Neural progenitor cell (in vitro differentiated cells): ENCODE measurements around the gene LPP.

Experiments used
- EZH2 ChIP-seq: fragments of 200-600 bp; sonication (generic); IDR thresholded peaks from 2 replicates; pipeline ENCODE4 v1.6.1; 2017; ENCODE audit warnings: antibody characterized with exemption, mild to moderate bottlenecking, moderate library complexity
- EZH2phosphoT487 ChIP-seq: fragments of 200-600 bp; sonication (generic); IDR thresholded peaks from 2 replicates; pipeline ENCODE4 v1.6.1; 2017; ENCODE audit warnings: antibody characterized with exemption
- TF ChIP-seq, protein P1 (sequence below): fragments of 200-600 bp; sonication (generic); IDR thresholded peaks from 2 replicates; pipeline ENCODE4 v1.5.1; 2017; ENCODE audit warnings: antibody characterized with exemption, mild to moderate bottlenecking

GRCh38 chr3:188817103-188817934 is 663.4 kb downstream of the LPP start:
- TF ChIP-seq, protein P1, sequence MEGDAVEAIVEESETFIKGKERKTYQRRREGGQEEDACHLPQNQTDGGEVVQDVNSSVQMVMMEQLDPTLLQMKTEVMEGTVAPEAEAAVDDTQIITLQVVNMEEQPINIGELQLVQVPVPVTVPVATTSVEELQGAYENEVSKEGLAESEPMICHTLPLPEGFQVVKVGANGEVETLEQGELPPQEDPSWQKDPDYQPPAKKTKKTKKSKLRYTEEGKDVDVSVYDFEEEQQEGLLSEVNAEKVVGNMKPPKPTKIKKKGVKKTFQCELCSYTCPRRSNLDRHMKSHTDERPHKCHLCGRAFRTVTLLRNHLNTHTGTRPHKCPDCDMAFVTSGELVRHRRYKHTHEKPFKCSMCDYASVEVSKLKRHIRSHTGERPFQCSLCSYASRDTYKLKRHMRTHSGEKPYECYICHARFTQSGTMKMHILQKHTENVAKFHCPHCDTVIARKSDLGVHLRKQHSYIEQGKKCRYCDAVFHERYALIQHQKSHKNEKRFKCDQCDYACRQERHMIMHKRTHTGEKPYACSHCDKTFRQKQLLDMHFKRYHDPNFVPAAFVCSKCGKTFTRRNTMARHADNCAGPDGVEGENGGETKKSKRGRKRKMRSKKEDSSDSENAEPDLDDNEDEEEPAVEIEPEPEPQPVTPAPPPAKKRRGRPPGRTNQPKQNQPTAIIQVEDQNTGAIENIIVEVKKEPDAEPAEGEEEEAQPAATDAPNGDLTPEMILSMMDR = no peak
- TF ChIP-seq EZH2phosphoT487 (no peak), EZH2 (no peak)
